Activated CD4-positive, alpha-beta T cell treated with anti-CD3 and anti-CD28 coated beads for 24 hours (primary cell): ENCODE measurements around the gene ABCA13.

Experiments used
- DNase-seq, 2 donors: peaks; one replicate each; pipeline ENCODE4 v3.0.0-alpha.2; 2020; ENCODE audit warnings: low read depth in 2 of 2

Gene ABCA13

DNA sequence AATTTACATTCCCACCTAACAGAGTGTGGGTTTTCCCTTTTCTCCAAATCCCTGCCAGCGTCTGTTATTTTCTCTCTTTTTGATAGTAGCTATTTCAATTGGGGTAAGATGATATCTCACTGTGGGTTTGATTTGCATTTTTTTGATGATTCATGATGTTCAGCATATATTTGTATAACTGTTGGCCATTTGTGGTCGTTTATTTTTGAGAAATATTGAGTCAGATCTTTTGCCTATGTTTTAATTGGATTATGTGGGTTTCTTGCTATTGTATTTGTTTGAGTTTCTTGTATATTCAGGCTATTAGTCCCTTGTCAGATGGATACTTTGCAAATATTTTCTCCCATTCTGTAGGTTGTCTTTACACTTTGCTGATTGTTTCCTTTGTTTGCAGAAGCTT lies 193.8 kb downstream of the ABCA13 start:
- DNase-seq = no peak

DNA sequence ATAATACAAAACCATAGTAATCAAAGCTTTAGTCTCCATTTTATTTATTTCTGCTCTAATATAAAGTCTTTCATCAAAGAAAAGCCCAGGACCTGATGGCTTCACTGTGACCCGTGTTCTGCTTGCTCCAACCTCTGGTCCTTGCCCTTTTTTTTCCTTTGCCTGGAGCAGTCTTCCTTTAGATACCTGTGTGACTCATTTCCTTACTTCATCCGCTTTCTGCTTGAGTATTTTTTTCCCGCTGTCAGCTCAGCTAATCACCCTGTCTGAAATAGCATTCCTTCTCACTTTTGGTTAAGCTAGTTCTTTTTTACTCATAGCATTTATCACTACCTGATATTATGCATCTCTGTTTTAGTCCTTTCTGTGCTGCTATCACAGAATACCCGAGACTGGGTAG lies 194.8 kb downstream of the ABCA13 start:
- DNase-seq = no peak

DNA sequence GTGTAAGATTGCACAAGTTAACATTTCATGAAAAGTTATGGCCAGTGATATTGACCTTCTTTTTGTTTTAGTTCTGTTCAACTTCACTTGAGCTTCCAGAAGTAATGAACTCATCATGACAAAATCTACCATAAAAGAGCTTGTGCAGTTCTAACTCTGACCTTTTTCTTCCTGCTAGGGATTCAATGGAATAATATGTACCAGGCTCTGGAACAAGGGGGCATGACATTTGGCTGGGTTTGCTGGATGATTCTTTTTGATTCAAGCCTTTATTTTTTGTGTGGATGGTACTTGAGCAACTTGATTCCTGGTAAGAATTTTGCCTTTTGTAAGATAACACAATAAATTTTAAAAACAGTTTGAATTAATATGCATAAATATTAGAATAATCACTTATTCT lies 205.0 kb downstream of the ABCA13 start:
- DNase-seq = no peak

DNA sequence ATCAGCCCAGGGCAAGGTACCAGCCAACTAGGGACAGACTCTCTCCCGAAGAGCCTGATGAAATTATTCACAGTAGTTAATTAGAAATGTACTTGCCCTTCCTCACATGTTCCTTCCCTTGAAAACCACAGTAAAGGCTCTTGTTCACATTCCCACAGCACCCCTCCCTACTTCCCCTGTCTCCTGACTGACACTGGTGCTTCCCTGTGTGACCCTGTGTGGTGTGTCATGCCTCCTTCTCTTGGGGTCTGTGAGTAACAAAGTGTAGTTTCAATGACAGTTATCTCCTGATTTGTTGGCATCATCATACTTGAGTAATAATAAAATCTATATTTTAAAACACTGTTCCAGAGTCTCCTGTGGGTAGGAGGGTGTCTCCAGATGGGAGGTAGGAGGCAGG lies 209.7 kb downstream of the ABCA13 start:
- no peak for DNase-seq

DNA sequence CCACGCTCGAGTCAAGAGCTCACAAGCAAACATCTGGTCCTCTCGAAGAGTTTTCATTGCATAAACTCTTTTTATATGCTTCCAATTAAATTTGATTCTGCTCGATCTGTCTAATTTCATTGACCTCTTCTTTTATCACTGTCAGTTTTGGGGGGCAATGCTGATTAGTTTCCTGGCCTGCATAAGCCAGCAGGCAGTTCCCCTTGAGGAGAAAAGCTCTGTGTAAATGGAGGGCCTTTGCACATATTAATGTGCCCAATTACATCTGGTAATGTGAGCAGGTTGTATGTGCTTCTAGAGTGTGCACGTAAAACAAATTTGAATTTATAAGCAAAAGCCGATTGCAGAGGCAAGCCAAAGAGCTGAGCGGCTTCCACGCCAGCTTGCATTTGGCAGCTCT lies 210.3 kb downstream of the ABCA13 start:
- no peak for DNase-seq

DNA sequence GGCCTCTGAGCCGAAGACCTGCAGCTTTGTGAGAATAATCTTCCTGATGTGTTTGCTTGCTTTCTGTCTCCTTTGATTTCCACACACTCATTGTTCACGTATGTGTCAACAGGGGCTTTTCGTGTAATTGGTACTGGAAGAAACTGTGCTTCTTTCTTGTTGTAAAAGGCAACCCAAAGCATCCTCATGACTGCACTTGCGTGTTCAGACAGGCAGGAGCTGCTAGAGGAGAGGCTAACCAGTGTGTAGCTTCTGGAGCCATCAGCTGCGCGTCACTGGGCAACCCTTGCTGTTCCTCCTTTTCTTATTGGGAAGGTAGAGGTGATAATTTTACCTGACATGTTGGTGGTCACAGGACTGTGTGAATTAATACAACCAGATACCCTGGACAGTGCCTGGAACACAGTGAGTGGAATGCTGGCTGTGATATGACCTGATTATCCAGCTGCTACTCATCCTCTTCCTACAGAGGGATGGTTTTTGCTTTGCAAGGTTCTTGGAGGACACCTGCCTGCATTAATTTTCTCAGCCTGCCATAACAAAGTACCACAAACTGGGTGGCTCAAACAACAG lies 213.0 kb downstream of the ABCA13 start:
- DNase-seq = no peak

DNA sequence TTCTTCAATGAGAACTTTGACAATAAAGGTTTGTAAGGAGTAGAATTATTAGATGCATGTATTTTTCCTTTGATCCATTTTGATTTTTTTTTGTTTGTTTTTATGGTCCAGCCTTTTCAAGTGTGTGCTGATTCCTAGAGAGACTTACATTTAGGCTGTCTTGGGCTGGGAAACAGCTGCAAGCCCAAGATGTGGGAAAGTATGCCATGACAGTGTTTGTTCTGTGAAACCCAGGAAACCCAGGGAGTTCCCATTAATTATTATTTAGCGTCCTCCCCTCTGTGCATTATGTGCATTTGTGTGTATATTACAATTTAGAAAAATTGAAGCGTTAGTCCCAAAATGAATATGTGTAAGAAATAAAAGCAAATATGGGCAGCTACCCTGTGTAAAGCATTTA lies 216.7 kb downstream of the ABCA13 start:
- no peak for DNase-seq

DNA sequence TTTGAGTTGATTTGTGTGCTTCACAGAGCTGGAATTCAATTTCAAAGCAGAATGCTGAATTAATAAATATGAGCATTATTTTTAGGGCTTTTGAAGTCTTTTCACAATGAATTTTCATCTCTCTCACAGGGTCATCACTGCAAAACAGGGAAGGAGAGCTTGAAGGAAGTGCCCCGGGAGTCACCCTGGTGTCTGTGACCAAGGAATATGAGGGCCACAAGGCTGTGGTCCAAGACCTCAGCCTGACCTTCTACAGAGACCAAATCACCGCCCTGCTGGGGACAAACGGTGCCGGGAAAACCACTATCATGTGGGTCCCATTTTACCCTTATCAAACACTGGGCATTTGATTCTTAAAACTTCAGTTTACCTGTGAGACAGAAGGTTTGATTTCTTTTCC lies 217.7 kb downstream of the ABCA13 start:
- DNase-seq = no peak

DNA sequence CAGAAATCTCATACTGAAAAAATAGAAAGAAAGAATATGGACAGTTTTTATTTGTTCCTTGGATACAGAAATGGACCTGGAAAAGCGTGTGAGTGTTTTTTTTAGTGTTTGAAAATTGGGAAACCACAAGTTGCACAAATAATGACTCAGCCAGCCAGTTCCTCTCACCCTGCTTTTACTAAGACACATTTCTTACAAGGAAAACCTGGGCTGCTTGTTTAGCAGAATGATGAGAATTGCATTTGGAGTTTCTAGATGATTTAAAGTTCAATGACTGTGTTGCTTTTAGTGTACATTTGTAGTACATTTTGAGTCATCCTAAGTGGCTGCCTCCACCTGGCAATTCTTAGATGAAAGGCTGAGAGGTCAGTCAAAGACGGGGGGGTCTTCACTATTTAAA lies 218.7 kb downstream of the ABCA13 start:
- DNase-seq = no peak

DNA sequence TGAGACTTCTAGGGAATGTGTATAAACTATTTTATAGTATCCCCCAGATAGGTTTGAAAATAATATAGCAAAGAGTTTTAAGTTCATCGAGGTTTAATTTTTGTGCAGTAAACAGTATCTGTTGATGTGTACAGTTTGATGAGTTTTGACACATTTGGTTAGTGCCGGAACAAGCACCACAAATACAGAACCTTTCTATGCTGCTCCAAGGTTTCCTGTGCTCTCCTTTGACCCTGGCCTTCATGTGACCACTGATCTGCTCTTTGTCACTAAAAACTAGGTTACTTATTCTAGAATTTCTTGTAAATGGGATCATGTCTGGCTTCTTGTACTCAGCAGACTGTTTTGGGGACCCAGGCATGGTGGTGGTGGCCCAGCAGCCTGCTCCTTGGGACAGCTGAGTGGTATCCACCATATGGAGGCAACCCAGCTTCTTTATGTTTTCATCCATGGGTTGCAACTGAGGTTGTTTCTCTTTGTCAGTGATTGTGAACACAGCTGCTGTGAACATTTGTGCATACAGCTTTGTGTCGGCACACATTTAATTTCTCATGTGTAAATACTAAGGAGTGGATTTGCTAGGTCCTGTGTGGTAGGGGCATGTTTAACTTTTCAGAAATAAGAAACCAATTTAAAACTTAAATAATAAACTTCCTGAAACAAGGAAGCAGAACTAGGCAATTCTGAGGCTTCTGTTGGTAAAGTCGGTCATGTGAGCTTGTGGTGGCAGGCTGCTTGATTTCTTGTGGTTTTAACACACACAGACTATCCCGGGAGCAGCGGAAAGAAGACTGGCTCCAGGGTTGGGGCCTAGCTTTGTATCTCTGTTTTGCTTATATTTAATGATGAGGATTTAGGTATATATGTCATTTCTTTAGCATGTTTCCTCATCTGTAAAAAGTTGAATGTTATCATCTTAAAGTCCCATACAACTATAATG lies 219.4 kb downstream of the ABCA13 start:
- DNase-seq = no peak

DNA sequence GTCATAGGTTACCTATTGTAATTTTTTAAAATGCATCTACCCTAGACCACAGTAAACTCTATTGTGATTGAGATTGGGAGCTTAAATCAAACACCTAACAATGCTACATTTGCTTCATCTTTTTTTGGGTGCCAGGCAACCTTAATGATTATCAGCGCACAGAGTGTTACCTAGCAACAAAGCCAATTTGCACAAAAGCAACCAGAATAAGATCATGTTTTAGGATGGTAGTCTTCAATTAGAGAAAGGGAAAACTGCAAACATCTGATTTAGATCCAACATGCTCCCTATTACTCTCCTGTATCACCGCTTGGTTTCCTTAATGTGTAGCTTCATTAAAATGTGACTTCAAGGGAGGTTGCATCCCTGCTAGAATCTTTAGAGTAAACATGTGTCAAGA lies 226.9 kb downstream of the ABCA13 start:
- no peak for DNase-seq

DNA sequence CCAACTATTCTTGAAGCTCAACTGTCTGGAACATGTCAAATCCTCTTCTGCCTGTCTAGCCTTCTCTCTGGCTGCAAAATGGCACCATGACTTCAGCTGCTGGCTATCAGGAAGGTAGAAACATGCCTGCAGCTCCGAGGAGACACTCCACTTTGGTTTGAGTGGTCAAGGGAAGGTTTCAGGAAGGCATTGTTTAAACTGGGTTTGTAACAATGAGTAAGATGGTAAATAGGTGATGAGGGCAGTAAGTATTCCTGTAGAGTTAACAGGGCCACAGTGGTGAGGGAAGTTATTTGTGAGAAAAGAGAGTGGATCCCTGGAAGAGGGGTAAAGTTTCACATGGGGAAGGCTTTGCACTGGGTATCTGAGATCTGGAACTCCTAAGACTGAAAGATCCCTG lies 231.5 kb downstream of the ABCA13 start:
- no peak for DNase-seq

DNA sequence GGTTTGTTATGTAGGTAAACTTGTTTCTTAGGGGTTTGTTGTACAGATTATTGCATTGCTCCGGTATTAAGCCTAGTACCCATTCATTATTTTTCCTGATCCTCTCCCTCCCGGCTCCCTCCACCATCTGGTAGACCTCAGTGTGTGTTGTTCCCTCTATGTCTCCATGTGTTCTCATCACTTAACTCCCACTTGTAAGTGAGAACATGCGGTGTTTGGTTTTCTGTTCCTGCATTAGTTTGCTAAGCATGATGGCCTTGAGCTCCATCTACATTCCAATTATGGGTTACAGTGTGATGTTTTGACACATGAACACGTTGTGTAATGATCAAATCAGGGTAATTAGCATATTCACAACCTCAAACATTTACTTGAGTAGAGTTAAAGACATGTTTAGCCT lies 237.5 kb downstream of the ABCA13 start:
- no peak for DNase-seq

DNA sequence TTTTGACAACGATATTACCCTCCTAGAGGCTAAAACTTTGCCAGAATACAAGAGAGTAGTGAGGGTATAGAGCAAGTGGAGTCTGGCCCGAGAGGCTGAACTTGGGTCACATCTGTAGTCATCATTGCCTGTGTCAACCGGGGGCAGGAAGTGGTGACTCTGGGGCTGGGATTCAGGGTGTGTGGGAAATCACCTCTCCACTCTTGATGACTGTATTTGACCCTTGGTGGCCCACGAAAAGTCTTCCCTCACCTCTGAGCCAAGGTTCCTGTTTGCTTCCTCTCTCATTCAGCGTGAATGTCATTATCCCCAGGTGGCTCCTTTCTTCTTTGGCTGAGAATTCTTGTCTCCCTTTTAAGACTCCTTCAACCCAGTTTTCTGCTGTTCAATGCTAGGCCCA lies 240.4 kb downstream of the ABCA13 start:
- DNase-seq = no peak

DNA sequence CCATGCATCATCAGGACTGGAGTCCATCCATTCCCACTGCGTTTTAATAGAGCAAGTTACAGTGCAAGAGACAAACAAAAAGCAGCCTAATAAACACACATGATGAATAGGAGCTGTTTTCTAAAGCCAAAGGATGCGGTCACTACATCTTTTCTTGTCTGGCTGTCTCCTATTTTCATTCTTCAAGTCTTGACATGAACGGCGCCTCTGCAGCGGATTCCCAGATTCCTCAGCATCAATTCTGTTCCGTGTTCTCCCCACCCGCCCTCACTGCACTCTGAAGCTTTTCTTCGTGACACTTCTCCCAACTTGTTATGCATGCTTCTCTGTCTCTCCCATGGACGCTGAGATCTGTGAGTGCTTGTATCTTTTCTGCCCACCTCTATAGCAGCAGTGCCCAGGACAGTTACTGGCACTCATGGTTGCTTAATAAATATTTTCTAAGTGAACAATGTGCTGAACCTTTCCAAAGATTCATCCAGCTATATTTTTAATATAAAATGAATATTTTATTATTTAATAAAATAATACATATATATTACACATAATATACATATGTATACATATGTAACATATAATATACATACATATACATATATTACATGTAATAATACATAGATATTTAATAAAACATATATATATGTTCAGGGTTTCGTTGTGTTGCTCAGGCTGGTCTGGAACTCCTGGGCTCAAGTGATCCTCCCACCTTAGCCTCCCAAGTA lies 242.9 kb downstream of the ABCA13 start:
- DNase-seq = no peak

DNA sequence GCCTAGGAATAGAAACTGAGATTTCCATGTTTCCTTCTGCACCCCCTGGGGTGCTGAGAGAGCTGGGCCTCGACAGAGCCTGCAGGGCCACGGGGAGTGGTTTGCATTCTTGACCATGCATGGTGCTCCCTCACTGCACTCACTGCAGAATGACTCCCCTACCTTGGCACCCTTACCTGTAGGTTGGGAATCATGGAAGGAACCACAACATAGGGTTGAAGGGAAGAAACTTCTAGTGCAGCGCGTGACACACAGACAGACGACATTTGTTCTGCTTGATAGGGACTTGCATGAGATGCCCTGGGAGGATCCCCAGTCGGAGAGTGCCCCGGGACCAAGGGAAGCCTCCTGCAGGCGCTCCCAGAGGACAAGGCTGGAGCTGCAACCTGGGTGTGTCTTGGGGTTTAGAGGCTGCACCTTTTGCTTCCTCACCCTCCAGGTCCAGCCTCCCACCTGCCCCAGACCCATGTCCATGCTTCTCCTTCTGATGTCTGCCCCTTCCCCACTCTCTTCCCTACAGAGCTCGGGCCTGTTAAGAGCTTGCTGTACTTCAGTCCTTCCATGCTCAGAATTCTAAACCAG lies 245.2 kb downstream of the ABCA13 start:
- DNase-seq = no peak

DNA sequence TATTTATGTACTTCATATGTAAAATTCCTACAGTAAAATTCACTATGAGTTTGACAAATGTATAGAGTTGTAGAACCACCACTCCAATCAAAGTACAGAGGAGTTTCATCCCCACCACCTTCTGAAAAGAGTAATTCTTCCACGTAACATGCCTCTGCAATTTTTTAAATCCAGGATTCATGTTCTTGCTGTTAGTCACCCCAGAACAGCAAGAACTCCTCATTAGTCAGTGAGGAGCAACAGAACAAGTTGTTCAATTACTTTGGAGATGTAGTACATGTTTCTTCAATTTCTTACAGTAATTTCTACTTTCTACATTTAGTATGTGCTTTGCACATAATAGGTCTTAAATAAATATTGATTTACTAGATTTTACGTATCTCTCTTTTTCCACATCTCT lies 248.1 kb downstream of the ABCA13 start:
- no peak for DNase-seq

DNA sequence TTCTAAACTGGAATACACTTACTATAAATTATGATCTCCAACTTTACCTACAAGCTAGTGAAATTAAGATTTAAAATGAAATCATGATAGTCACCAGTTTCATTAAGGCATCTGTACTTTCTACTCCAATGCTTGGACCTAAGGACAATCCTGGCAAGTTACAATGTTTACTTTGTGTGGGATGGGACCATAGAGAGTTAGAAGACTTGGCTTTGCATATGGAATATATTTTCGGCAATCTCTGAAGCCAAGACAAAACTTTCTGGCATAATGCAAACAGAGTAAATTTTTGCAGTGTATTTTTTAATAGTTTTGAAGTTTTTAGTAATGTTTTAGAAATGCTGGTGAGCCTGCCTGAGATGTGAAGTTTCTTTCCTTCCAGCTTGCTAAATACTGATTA lies 248.9 kb downstream of the ABCA13 start:
- DNase-seq = no peak

DNA sequence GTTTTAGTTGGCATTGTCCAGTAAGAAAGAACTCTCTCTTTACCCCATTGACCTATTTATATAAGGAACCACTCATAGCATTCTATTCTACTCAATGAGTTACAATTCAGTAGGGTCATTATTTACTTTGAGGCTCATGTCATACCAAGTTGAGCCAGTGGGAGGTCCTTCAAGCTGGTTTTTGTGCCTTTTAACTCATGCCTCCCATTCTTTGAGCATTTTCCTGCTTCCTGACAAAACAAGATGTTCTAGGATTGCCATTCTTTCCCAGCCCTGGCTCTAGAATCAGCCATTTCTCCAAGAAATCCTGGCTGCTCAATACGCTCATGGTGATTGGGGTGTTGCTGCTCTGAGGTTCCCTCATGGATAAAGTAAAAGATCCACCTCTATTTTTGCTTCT lies 250.1 kb downstream of the ABCA13 start:
- DNase-seq = no peak

DNA sequence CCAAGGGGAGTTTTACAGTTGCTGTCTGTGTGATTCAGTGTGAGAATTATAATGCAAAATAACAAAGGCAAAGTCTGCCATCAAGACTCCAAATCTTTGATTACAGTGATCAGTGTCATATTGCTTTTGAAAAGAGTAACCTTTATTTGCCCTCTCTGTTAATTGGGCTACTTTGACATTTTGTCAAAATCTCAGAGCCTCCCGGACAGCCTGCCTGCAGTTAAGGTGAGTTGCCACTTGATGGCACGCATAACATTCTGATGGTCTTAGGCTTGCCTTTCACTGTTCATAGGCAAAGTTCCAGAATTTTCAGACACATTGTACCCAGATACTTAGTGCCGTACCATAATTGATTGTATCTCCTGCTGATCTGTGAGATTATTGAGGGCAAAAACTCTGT lies 253.5 kb downstream of the ABCA13 start:
- no peak for DNase-seq

DNA sequence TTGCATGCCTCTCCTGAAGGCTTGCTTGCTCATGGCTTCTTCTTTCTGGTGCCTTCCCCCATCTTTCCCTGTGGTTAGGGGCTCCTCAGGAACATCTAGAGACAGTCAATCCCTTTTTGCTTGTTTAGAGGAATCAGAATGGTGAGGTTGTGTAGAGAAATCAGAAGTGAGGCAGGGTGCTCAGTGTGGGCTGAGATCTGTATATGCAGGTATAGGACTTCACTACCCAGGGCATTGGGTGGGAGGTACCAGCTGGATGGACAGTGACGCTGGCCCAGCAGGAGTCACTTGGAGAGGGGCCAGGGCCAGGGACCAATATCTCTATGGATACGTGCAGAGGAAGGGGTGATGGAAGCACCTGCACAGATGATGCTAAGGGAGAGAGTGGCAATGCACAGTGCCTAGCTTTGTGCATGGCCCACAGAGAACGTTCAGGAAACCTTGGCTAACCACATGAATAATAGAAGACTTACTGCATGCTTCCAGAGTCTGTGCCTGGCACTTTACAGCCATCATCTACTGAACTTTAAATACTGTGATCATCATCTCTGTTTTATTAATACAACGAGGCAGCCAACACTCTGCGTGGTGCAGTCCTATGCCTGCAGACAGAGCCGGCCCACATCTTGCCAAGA lies 255.2 kb downstream of the ABCA13 start:
- DNase-seq = no peak

DNA sequence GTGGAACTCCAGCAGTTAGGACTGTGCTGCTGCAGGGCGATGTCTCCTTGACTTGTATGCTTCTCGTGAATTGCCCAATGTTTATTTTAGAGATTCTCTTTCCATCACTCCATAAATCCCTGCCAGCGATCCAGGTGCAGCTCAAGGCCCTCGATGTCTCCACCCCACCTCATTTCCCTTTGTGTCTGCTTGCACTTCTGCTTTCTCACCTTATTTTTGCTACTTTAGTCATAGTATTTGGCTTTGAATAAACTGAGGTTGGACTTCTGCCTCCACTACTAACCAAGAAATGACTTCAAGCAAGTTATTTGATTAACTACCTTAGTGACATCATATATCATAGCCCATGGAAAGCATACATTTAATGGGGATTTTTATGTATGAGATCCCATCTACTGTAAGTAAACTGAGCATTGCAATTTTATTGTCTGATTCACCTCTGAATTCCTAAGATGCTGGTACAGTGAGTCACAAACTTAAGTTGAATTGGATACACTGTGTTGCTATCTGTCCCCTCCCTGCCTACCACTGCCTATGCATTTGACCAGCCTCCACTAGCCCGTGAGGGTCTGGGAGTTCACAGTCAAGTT lies 255.8 kb downstream of the ABCA13 start:
- no peak for DNase-seq
